ENCODE measurements around the gene COL2A1. TPM values are rescaled to one million over a fixed set of nuclear protein-coding genes. Genes with fewer than 3 reads are reported as not detected.
"Not testable (repeated sequence)": the region's sequence is repeated elsewhere in the genome, so short reads cannot be mapped to it uniquely, and the experiment has no call there.

COL2A1 gene
- total and polyA plus RNA-seq, 8 donors = 0.06 to 91.3 (median 71.0) TPM; not detected in 1

- ATAC-seq = no peak
- H3K27me3 ChIP-seq = no peaks in the 10 kb centered on the region
- H3K4me3 ChIP-seq = no peak overlapping the region
- TF ChIP-seq, protein P1, sequence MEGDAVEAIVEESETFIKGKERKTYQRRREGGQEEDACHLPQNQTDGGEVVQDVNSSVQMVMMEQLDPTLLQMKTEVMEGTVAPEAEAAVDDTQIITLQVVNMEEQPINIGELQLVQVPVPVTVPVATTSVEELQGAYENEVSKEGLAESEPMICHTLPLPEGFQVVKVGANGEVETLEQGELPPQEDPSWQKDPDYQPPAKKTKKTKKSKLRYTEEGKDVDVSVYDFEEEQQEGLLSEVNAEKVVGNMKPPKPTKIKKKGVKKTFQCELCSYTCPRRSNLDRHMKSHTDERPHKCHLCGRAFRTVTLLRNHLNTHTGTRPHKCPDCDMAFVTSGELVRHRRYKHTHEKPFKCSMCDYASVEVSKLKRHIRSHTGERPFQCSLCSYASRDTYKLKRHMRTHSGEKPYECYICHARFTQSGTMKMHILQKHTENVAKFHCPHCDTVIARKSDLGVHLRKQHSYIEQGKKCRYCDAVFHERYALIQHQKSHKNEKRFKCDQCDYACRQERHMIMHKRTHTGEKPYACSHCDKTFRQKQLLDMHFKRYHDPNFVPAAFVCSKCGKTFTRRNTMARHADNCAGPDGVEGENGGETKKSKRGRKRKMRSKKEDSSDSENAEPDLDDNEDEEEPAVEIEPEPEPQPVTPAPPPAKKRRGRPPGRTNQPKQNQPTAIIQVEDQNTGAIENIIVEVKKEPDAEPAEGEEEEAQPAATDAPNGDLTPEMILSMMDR (IDR thresholded peaks at IDR 0.05) = no peak
- no peak overlapping the region for H3K27ac ChIP-seq
- H3K9me3 ChIP-seq = peaks cover 0 to 7% of the 10 kb centered on the region in 2 donors
- peaks cover 0 to 9% of the 10 kb centered on the region in 2 donors for H3K36me3 ChIP-seq
- DNase-seq = no peak
- intact Hi-C loops (cut with DNase I) = no loop called here
- H3K4me1 ChIP-seq = peaks cover 0 to 21% of the 10 kb centered on the region in 2 donors
Observed at GRCh38 chr12:47962198-47962597, 42.1 kb downstream of the COL2A1 start.

DNA sequence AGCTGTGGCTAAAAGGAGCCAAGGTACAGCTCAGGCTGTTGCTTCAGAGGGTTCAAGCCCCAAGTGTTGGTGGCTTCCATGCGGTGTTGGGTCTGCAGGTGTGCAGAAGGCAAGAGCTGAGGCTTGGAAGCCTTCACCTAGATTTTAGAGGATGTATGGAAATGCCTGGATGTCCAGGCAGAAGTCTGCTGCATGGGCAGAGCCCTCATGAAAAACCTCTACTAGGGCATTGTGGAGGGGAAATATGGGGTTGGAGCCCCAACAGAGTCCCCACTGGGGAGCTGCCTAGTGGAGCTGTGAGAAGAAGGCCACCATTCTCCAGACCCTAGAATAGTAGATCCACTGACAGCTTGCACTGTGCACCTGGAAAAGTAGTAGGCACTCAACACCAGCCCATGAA is 46.6 kb downstream of the COL2A1 start:
- not testable (repeated sequence) for H3K27me3 ChIP-seq, DNase-seq, H3K4me1 ChIP-seq, ATAC-seq, H3K4me3 ChIP-seq, H3K36me3 ChIP-seq, H3K27ac ChIP-seq, H3K9me3 ChIP-seq
- intact Hi-C loops (cut with DNase I) = loop anchor here in 1 of 2 donors (10.0 kb wide), 1 partner anchor 53 kb away; the partner anchor contains the start of gene VDR

GRCh38 chr12:47955059-47955458 is 49.2 kb downstream of the COL2A1 start:
- H3K36me3 ChIP-seq = no peaks in the 10 kb centered on the region
- intact Hi-C loops (cut with DNase I) = loop anchor here in 1 of 2 donors (10.0 kb wide), 1 partner anchor 50 kb away; the partner anchor contains the start of gene VDR
- TF ChIP-seq, protein P1 (IDR thresholded peaks at IDR 0.05) = no peak
- DNase-seq (peak in 1 of 4 donors; percentile 53), ATAC-seq (no peak)
- no peaks in the 10 kb centered on the region for H3K27me3 ChIP-seq
- H3K9me3 ChIP-seq = peaks cover 0 to 7% of the 10 kb centered on the region in 2 donors
- H3K27ac ChIP-seq = no peak overlapping the region
- no peaks in the 10 kb centered on the region for H3K4me1 ChIP-seq
- H3K4me3 ChIP-seq = no peak overlapping the region

DNA sequence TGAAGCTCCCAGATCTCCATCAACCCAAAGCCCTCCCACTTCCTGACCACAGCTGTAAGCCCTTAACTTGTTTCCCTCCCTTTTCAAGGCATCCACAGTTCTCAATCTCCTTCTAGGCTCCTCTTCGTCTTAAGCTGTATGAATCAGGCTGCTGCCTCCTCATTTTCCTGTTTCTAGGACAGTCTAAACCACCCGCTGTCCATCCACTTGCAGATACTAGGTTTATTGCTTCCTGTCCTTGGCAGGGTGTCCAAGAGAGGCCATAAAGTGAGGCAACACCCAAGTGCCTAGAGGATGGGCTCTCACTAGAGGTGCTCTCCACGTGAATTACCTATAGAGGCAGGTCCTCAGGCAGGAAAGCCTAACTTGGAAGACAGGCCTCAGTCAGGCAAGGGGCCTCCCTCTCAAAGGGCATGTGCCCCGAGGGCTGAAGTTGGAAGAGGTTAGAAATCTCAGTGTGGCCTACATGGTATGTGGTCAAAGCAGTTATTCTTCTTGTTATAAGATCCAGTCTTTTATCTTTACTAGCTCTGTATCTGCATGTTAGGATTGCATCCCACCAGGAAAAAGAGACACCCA is 49.7 kb downstream of the COL2A1 start:
- TF ChIP-seq, protein P1 (IDR thresholded peaks at IDR 0.05) = no peak
- Histone ChIP-seq H3K4me3 (no peak overlapping the region), H3K27me3 (no peaks in the 10 kb centered on the region), H3K4me1 (peaks cover 0 to under 1% of the 10 kb centered on the region in 2 donors), H3K36me3 (no peaks in the 10 kb centered on the region), H3K9me3 (peaks cover 0 to 7% of the 10 kb centered on the region in 2 donors), H3K27ac (no peak overlapping the region)
- DNase-seq (no peak), ATAC-seq (no peak)
- intact Hi-C loops (cut with DNase I) = loop anchor here in 1 of 2 donors (10.0 kb wide), 1 partner anchor 50 kb away; the partner anchor contains the start of gene VDR

DNA sequence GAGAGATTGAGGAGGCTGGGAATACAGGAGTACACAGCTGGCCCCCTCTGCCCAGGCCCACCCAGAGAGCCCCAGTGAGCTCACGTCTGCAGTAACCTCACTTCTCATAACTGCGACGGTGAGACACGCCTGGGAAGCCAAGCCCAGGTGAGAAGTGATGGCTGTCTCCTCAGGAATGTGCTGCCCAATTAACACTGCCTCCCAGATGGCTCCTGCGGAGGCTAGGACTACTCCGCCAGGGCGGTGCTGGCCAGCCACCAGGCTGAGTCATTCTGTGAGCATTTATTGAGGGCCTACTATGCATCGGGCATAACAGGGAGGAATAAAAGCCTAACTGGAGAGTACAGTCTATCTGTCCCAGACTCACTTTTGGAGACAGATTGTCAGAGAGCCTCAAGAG is 50.2 kb downstream of the COL2A1 start:
- TF ChIP-seq, protein P1 (IDR thresholded peaks at IDR 0.05) = no peak
- Histone ChIP-seq H3K36me3 (no peaks in the 10 kb centered on the region), H3K27ac (no peak overlapping the region), H3K27me3 (no peaks in the 10 kb centered on the region), H3K9me3 (peaks cover 0 to 7% of the 10 kb centered on the region in 2 donors), H3K4me3 (no peak overlapping the region), H3K4me1 (peaks cover 0 to 6% of the 10 kb centered on the region in 2 donors)
- intact Hi-C loops (cut with DNase I) = loop anchor here in 1 of 2 donors (10.0 kb wide), 1 partner anchor 49 kb away; the partner anchor contains the start of gene VDR
- no peak for DNase-seq
- peak; percentile 12 for ATAC-seq
